ENCODE results near the gene FAM110D. TPM values are rescaled to one million over a fixed set of nuclear protein-coding genes. Genes with fewer than 3 reads are reported as not detected.

The FAM110D gene
- polyA plus RNA-seq, 4 donors = 1.2 to 1.7 (median 1.3) TPM

DNA sequence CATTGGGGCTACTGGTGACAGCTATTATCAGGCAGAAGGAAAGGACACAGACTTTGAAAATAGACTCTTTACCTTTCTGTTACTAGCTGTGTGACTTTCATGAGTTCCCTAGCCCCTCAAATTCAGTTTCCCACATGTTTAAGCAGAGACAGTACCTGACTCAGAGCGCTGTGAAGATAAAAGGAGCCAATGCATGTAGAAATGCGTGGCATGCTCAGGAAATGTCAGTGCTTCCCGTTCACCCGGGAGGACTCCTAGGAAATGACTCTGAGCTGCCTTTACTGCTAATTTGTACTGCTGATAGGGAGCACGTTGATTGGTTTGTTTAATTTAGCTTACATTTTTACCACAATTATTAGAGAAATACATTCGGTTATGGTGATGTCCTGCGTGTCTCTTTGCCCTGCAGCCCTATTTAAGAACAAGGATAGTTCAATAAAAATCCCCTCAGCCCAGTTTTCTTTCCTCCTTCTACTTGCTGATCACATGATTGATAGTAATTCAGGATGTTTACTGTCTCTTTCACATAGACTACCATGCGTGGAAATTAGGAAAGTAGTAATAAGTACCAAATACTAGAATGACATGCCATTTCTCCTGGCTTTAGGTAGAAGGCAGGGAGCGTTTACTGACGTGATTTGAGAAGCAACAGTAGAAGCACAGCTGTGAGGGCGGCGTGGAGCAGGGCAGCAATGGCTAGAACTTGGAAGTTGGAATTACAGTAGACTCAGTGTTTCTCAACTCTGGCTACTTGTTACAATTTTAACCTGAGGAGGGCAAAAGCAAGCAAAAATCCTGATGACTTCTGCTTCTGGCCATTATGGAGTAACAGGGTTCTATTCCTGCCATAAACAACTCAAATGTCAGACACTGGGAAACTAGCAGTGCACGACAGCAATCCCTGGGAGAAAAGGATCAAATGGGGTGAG is 31.4 kb upstream of the FAM110D start:
- DNase-seq (ENCODE audit: low read depth in 4 of 4, low spot score in 3 of 4) = no peak

DNA sequence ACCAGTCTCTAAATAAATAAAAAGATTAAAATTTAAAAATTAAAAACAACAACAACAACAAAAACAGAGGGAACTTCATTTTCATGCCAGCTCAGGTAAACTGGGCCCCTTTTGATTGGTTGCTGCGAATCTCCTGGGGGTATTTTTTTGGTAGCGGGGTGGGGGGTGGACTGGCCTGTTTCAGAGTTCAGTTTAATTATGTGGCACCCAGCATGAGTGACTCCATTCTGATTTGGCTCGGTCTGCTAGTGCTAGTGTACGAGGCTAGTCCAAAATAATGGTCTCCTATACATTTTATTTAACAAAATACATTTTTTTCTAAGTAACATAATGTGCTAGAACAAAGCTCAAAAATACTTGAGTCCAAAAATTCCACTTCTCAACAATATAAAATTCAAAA is 29.1 kb upstream of the FAM110D start:
- DNase-seq (ENCODE audit: low read depth in 4 of 4, low spot score in 3 of 4) = no peak

DNA sequence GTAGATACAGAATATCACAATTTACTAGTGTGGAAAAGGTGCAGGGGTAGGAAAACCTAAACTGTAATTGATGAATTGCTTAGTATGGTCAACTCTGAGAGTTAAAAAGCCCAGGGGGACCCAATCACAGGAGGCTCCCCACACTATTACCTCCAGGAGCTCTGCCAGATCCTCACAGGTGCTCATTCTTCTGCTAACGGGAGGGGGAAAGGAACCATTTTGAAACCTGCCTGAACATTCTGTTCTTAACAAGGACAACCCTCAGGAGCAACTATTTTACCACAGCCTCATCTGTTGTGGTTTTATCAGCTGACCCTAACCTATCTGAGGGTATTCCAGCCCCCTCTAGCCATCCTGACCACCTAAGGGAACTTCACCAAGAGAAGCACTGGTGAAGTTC is 28.2 kb upstream of the FAM110D start:
- DNase-seq (ENCODE audit: low read depth in 4 of 4, low spot score in 3 of 4) = no peak

DNA sequence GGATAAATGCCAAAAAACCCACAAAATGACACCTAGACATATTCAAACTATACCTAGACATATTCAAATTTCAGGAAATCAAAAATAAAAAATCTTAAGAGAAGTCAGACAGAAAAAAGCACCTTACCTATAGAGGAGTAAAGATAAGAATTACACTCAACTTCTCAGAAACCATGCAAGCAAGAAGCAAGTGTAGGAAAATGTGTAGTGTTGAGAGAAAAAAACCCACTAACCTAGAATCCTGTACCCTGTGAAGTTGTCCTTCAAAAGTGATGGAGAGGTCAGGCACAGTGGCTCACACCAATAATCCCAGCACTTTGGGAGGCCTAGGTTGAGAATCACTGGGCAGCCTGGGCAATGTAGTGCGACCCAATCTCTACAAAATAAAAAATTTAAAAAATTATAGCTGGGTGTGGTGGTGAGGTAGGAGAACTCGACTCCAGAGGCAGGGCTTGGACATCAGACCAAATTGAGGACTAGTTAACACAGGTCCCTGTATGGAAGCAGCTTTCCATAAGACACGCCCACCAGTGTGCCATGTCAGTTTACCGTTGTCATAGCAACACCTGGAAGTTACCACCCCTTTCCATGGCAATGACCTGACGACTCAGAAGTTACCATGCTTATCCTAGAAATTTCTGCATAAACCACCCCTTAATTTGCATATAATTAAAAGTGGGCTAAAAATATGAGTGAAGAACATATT is 26.6 kb upstream of the FAM110D start:
- DNase-seq (ENCODE audit: low read depth in 4 of 4, low spot score in 3 of 4) = no peak

DNA sequence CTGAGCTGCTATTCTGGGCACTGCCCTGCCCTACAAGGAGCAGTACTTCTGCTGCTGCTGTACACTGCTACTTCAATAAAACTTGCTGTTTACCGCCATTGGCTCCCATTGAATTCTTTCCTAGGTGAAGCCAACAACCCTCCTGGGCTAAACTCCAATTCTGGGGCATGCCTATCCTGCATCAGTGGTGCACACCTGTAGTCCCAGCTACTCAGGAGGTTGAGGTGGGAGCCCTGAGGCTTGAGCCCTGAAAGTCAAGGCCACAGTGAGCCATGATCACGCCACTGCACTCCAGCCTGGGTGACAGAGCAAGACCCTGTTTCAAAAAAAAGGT is 26.1 kb upstream of the FAM110D start:
- no peak for DNase-seq (ENCODE audit: low read depth in 4 of 4, low spot score in 3 of 4)

DNA sequence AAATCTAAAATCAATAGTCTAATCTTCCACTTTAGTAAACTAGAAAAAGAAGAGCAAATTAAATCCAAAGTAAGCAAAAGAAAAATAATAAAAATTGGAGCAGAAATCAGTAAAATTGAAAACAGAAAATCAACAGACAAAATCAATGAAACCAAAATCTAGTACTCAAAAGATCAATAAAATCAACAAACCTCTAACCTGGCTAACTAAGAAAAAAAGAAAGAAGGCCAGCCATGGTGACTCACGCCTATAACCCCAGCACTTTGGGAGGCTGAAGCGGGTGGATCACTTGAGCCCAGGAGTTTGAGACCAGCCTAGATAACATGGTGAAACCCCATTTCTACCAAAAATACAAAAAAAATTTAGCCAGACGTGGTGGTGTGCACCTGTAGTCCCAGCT is 24.4 kb upstream of the FAM110D start:
- DNase-seq (ENCODE audit: low read depth in 4 of 4, low spot score in 3 of 4) = no peak

DNA sequence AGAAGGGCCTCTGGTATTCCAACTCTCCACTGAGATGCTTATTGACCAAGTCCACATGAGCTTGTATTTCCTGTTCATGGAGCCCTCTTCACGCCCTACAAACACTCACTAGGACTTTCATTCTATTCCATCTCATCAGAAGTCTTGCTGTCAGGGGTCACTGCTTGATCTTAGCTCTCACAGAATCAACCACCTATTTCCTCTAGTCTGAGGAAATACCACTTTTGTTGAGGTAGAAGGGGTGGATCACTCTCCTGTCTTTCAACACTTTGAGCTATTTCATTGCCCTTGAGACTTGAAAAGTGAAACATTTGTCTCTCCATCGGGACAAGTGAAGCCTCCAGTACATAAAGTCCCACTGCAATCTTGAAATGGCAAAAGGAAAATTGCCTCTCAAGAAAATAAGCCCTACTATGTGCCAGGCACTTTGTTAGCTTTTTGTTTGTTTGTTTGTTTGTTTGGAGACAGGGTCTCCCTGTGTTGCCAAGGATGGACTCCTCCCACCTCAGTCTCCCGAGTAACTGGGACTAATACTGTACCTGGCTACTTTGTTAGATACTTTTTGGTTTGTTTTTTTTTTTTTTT is 19.8 kb upstream of the FAM110D start:
- no peak for DNase-seq (ENCODE audit: low read depth in 4 of 4, low spot score in 3 of 4)

DNA sequence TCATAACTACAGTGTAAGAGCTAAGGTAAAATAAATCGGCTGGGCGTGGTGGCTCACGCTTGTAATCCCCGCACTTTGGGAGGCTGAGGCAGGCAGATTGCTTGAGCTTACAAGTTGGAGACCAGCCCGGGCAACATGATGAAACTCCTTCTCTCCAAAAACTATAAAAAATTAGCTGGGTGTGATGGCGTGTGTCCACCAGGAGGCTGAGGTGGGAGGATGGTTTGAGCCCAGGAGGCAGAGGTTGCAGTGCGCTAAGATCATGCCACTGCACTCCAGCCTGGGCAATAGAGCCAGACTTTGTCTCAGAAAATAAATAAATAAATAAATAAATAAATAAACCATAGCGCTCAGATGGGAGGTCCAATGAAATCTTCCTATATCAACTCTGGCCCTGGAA is 16.7 kb upstream of the FAM110D start:
- no peak for DNase-seq (ENCODE audit: low read depth in 4 of 4, low spot score in 3 of 4)

DNA sequence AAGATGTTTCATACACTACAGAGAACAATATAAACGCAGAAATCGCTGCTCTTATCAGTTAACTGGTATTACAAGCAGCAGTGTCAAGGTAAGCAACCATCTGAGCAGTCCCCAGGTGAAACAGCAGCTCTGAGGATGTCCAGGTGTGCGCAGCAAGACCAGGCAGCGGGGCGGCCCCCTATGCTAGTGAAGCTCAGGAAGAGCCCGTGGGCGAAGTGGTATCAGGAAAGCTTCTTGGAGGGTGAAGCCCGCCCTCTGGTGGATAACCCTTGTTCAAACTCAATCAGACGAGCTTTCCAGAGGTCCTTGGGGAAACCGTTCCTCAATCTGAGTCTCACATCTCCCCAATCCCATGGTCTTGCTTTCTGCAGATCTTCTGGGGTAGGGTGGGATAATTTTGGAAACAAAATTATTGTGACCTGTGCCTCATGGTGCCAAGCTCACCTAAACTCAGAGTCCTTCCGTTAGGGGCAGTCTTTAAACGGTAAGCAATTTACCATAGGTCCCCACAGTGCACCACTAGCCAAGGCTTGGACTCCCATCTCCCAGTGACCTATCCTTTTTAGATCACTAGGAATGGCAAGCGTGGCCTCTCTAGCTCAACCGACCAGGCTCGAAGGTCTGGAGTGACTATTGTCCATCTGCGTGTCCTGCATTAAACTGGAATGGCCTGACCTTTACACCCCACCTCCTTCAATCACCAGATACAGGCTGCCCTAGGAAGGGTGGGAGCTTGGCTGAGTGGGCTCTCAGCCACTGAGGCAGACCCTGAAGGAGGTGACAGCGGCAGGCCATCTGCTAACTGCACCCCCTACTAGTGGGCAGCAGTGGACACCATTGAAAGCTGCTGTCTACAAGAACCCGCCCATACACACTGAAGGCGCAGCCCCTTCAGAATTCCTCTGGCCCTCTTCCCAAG is 13.6 kb upstream of the FAM110D start:
- peak in 2 of 4 donors; percentile 66 to 76 for DNase-seq (ENCODE audit: low read depth in 4 of 4, low spot score in 3 of 4)

DNA sequence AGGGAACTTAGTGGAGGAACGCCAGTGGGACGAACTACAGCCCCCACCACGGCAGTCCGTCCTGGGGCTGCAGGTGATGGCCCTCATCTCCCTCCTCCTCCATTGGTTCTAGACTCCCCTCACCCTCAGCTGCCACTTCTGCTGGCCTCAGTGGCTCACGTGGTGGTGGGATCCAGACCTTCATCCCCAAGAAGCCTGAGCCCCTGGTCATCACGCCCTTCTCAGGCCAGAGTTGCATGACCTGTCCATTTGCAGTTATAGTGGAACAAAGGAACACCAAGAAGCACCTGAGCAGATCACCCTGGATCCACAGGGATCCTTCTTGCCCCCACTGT is 13.0 kb upstream of the FAM110D start:
- DNase-seq (ENCODE audit: low read depth in 4 of 4, low spot score in 3 of 4) = no peak

DNA sequence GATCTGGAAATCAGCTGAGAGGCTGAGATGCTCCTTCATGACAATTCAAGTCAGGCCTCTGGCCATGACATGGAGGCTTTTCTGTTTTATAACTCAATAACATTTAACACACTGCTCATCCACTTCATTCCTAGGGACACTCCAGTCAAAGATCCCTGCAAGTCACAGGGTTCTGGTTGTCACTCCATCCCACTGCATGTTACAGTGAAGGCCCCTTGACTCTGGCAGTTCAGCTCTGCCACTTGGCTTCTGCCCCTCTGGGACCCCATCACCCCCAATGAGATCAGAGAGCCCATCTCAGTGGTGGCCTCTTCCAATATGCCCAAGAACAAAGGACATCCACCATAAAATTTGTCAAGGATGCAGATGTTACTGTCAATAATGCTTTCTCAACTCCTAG is 10.0 kb upstream of the FAM110D start:
- no peak for DNase-seq (ENCODE audit: low read depth in 4 of 4, low spot score in 3 of 4)

DNA sequence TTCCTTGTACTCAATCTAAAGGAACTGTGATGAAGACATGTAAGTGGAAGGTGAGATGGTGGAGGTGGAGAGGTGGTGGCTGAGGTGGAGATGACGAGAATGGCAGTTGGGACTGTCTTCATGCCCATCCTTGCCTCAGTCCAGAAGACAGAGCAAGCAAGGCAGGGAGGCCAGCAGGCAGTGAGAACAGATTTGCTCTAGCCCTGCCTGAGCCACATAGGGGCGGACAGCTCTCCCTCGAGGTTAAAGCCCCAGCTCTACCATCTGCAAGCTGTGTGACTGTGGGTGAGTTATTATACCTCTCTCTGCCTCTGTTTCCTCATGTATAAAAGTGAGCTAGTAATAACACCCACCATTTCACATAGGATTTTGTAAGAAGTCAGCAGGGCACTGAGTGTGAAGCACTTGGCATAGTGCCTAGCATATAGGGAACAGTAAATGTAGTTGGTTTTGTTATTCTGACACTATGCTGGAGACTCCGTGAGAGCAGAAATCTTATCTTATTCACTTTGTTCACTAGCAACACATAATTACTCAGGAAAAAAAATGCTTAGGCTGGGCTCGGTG is 4.8 kb upstream of the FAM110D start:
- DNase-seq (ENCODE audit: low read depth in 4 of 4, low spot score in 3 of 4) = no peak

DNA sequence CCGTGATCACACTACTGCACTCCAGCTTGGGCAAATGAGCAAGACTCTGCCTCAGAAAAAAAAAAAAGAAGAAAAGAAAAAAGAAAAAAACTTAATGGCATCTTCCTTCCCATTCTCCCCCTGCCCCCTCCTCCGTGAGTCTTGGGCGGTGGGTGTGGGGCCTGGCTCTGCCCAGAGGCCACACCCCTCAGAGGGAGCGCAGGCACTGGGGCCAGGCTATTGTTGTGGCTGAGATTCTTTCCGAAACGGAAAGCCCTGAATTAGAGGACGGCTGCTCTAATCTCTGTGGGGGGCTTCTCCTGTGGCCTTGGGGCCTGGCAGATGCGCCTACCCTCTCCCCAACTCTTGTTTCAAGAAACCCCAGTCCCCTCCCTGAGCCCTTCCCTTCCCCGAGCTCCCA is 4.1 kb upstream of the FAM110D start:
- no peak for DNase-seq (ENCODE audit: low read depth in 4 of 4, low spot score in 3 of 4)

DNA sequence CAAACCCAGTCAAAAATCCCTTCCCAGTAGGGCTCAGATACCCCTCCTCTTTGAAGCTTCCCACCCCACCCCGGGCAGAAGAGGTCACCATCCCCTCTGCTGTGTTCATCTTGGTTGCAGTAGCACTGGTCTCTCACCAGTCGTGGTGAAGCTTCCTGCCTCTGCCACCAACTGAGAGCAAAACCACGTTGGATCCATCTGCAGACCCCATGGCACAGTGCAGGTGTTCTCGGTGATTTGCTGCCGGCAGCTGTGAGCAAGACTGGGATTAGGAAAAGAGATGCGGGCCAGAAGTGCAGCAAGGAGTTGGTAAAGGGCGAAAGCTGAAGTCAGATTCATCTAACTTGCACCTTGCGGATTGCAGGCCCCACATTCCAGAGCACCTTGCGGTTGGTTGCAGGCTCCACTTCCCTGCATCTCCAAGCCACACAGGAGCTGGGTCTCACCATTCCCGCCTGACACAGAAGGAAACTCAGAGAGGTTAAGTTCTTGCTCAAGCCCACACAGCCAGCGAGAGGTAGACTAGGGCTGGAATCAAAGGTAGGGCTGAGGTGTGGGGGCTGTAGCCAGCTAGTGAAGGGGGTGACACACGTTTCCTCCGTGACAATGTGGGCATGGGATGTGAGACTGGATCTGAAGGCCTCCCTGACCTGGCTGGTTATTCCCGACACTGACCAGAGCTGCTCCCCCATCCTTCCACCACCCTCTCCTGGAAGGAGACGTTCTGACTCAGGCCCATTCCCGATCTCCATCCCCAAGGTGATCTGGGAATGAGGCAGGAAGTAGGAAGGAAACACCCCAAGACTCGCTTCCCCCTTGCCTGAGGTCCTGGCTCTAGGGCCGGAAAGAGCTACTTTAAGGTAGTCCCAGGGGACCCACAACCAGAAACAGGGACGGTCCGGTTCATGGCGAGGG is 3.3 kb upstream of the FAM110D start:
- DNase-seq (ENCODE audit: low read depth in 4 of 4, low spot score in 3 of 4) = no peak

DNA sequence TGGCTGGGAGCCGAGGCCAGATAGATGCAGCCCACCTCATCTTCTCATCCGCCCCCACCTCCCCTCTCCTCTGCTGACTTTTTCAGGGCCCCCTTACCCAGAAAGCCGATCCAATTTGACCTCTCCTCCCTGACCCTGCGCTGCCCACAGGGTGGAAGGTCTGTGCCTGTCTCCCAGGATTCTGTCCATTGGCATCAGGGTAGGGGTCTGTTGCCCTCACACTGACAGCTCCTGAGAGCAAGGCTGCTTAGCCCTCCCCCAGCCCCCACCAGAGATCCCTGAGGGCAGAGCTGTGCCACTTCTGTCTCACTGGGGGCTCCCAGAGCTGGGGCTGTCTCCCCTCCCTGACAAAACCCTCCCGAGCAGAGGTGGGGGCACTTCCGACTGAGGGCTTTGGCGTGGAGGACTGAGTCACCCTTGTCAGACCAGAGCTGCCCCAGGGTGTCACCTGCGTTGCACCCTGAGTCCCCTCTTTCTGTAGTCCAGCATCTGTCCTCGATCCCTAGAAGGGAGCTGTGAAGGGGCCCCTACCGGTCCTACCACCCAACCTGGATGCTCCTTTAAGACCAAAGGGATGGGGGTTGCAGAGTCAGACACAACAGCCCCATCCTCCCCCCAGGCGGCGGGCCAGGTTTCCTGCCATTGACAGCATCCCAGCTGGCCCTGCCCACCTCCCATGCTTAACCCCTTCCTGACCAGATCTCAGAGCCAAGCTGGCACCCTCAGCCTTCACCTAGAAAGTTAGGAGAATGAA is 2.4 kb upstream of the FAM110D start:
- no peak for DNase-seq (ENCODE audit: low read depth in 4 of 4, low spot score in 3 of 4)

DNA sequence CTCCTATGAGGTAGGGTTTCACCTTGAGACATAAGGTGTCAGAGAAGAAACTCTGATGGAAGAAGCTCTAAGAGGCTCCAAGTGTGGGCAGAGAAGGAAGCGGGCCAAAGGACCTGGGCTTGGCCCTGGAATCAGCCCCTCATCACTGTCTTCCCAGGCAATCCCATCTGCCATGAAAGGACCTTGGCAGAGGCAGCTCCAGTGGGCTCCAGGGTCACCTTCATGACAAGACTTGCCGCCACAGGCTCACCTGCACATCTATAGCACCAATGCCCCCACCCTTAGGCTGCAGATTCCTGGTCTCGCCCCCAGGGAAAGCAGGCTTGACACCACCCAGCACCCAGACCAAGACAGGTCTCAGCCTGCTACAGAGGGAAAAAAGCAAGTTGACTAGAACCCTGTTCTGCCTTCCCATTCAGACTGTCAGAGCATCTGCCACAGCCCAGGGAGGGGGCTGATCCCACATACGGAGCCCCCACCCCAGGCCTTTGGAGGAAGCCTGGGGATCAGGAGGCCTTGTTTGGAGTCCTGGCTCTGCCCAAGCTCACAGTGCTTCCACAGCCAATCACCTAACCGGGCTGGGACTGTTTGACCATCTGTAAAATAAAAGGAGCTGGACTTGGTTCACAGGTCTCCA is 490 bp upstream of the FAM110D start:
- no peak for DNase-seq (ENCODE audit: low read depth in 4 of 4, low spot score in 3 of 4)

DNA sequence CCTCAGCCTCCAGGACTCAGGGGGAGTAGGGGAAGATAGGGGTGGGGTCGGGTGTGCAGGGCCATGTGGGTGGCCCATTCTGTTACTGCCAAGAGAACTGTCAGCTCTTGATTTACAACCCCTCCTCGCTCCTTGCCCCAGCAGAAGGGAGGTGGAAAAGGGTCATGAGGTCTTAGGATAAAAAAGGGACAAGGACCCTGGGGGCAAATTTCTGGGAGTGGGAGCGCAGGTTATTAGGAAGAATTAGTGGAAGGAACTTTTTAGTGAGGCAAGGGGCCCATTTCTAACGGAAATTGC is 812 bp downstream of the FAM110D start:
- no peak for DNase-seq (ENCODE audit: low read depth in 4 of 4, low spot score in 3 of 4)

Measured in right renal pelvis (tissue), 4 donors.